HepG2 (cell line): ENCODE measurements around the gene GINS3. TPM values are rescaled to one million over a fixed set of nuclear protein-coding genes. Genes with fewer than 3 reads are reported as not detected.

Experiments
- ATAC-seq: fragments of 200-7000 bp; cut with Tn5 transposase; 3 replicates; pipeline ENCODE4 v1.9.1; 2020; ENCODE audit warnings: mild to moderate bottlenecking, moderate library complexity
- BruUV-seq: library from RNA; stranded (reverse); fragments of 400-500 nt; replicated peaks from 2 replicates; lab custom pipeline; 2021; lab: Mats Ljungman, UMichigan
- CTCF ChIA-PET: fragments of 300-600 bp; formaldehyde crosslinking; extraction: SDS; loops from one replicate; lab custom pipeline; 2021; ENCODE audit warnings: low total read pairs, inconsistent platforms, low intra/inter-chr PET ratio; lab: Yijun Ruan, JAX
- POLR2A ChIA-PET: fragments of 350-600 bp; sonication (Branson Sonifier 250); formaldehyde crosslinking; loops from one replicate; lab custom pipeline; 2020; ENCODE audit warnings: antibody characterized with exemption, inconsistent platforms; lab: Yijun Ruan, JAX
- DNase-seq: peaks from one replicate; pipeline ENCODE4 v3.0.0-alpha.2; 2015; ENCODE audit warnings: low spot score
- FAIRE-seq: peaks from 3 replicates; lab custom pipeline; 2011; peaks lifted over from hg19 to GRCh38; lab: Jason Lieb, UNC
- H2AFZ ChIP-seq: one replicate; pipeline ENCODE4 v1.6.1; 2011; ENCODE audit warnings: low read length, inconsistent platforms
- H3K27ac ChIP-seq: fragments of 300-600 bp; 3 replicates; pipeline ENCODE4 v1.8.0; 2011; ENCODE audit warnings: mixed run types, mild to moderate bottlenecking, mixed read lengths, low read length, inconsistent platforms; ENCODE audit not compliant: insufficient read depth; ENCODE audit errors: extremely low read length
- H3K27me3 ChIP-seq, 2 experiments: fragments of 200-600 bp in 1 of 2; 2 replicates in 1 of 2; 3 replicates in 1 of 2; pipeline versions ENCODE4 v1.6.0 to v1.8.0; 2011; ENCODE audit warnings: low read length in 2 of 2, mild to moderate bottlenecking in 2 of 2, moderate library complexity in 2 of 2, inconsistent platforms in 1 of 2; ENCODE audit not compliant: insufficient read depth in 2 of 2, control insufficient read depth in 1 of 2
- H3K36me3 ChIP-seq, 2 experiments: fragments of 200-600 bp in 1 of 2; replicated peaks in 1 of 2; 2 replicates in 1 of 2; 3 replicates in 1 of 2; pipeline versions ENCODE4 v1.5.1 to v1.8.0; 2011; ENCODE audit warnings: low read length in 2 of 2, inconsistent platforms in 1 of 2; ENCODE audit not compliant: insufficient read depth in 2 of 2, control insufficient read depth in 1 of 2
- H3K4me1 ChIP-seq: 2 replicates; pipeline ENCODE4 v1.5.1; 2012; ENCODE audit warnings: low read length, inconsistent platforms; ENCODE audit not compliant: insufficient read depth
- H3K4me2 ChIP-seq: 2 replicates; pipeline ENCODE4 v1.6.0; 2011; ENCODE audit warnings: low read depth, low read length, inconsistent platforms
- H3K4me3 ChIP-seq, 3 experiments: fragments of 200-600 bp in 1 of 3; sonication (generic), shearing (Covaris generic) in 1 of 3; replicated peaks in 1 of 3; 2 replicates each; pipeline ENCODE4 v1.5.1; 2011 to 2016; ENCODE audit warnings: low read length in 3 of 3, inconsistent platforms in 2 of 3, low read depth in 2 of 3, mild to moderate bottlenecking in 2 of 3, control low read depth in 1 of 3, mixed read lengths in 1 of 3; ENCODE audit not compliant: insufficient read depth in 1 of 3
- H3K79me2 ChIP-seq: one replicate; pipeline ENCODE4 v1.6.1; 2011; ENCODE audit warnings: low read length, inconsistent platforms; ENCODE audit not compliant: insufficient read depth
- H3K9ac ChIP-seq: 2 replicates; pipeline ENCODE4 v1.6.0; 2011; ENCODE audit warnings: mild to moderate bottlenecking, low read depth, low read length, inconsistent platforms; ENCODE audit not compliant: insufficient read depth
- H3K9me3 ChIP-seq: 2 replicates; pipeline ENCODE4 v1.5.1; 2012; ENCODE audit warnings: mild to moderate bottlenecking, low read length
- H4K20me1 ChIP-seq: 2 replicates; pipeline ENCODE4 v1.6.0; 2011; ENCODE audit warnings: inconsistent platforms, mild to moderate bottlenecking, low read length, moderate library complexity; ENCODE audit not compliant: insufficient read depth
- AHDC1 ChIP-seq: sonication (generic); formaldehyde crosslinking; IDR thresholded peaks from 2 replicates; pipeline ENCODE4 v1.5.1; 2020; ENCODE audit warnings: mild to moderate bottlenecking, missing genetic modification reagents, borderline replicate concordance
- FOXA1 ChIP-seq, 2 experiments: fragments of 450-650 bp in 1 of 2; sonication (generic) in 1 of 2; formaldehyde crosslinking in 1 of 2; IDR thresholded peaks; 2 replicates each; pipeline versions ENCODE4 v1.4.0 to v1.6.1; 2016 to 2020; ENCODE audit warnings: missing genetic modification reagents in 1 of 2
- GATA4 ChIP-seq: sonication (generic); IDR thresholded peaks from 2 replicates; pipeline ENCODE4 v1.6.1; 2016; ENCODE audit warnings: antibody characterized with exemption, low read depth, borderline replicate concordance
- HDAC6 ChIP-seq: fragments of 200-600 bp; sonication (generic); IDR thresholded peaks from 2 replicates; pipeline ENCODE4 v1.7.0; 2017; ENCODE audit warnings: mild to moderate bottlenecking, antibody characterized with exemption, low read length, low read depth
- ZFP62 ChIP-seq: sonication (generic); formaldehyde crosslinking; IDR thresholded peaks from 2 replicates; pipeline ENCODE4 v1.4.0; 2020; ENCODE audit warnings: missing genetic modification reagents
- ZNF121 ChIP-seq: sonication (generic); formaldehyde crosslinking; IDR thresholded peaks from 2 replicates; pipeline ENCODE4 v1.5.0; 2020; ENCODE audit warnings: mild to moderate bottlenecking, missing genetic modification reagents
- ZNF235 ChIP-seq: sonication (generic); formaldehyde crosslinking; IDR thresholded peaks from 2 replicates; pipeline ENCODE4 v1.8.1; 2023; ENCODE audit warnings: mild to moderate bottlenecking, missing genetic modification reagents, borderline replicate concordance
- ZNF337 ChIP-seq: sonication (generic); formaldehyde crosslinking; IDR thresholded peaks from 2 replicates; pipeline ENCODE4 v1.5.1; 2020; ENCODE audit warnings: missing genetic modification reagents, low read depth, mild to moderate bottlenecking, borderline replicate concordance
- ZNF451 ChIP-seq: sonication (generic); formaldehyde crosslinking; IDR thresholded peaks from 2 replicates; pipeline ENCODE4 v1.5.0; 2020; ENCODE audit warnings: mild to moderate bottlenecking, missing genetic modification reagents
- ZNF75D ChIP-seq: sonication (generic); formaldehyde crosslinking; IDR thresholded peaks from 2 replicates; pipeline ENCODE4 v1.8.1; 2023; ENCODE audit warnings: missing genetic modification reagents, mild to moderate bottlenecking, borderline replicate concordance
- ZNF770 ChIP-seq: sonication (generic); formaldehyde crosslinking; IDR thresholded peaks from 2 replicates; pipeline ENCODE4 v1.5.0; 2020; ENCODE audit warnings: mild to moderate bottlenecking, missing genetic modification reagents
- in situ Hi-C: cut with HindIII; loops from 2 replicates; pipeline ENCODE4 v1.10.0; 2017; ENCODE audit warnings: low pct_unique_long_range_greater_than_20kb; ENCODE audit not compliant: extremely low pct_ligation_motif_present
- intact Hi-C: fragments of 100-400 bp; cut with micrococcal nuclease; formaldehyde crosslinking; loops from one replicate; pipeline ENCODE4 v1.10.0; 2022; ENCODE audit not compliant: unreplicated experiment
- polyA plus RNA-seq, 8 experiments: library from polyadenylated mRNA; depleted of rRNA in 3 of 8; stranded (reverse) in 7 of 8; unstranded in 1 of 8; fragments of >200 nt; fragmentation: Illumina TruSeq in 4 of 8; extraction: Trizol in 4 of 8; gene quantifications; 2 replicates each; pipeline versions ENCODE4 v1.2.1 to v1.2.3, GENCODE V29; 2011 to 2016; ENCODE audit warnings: low read depth in 4 of 8, missing spikeins in 1 of 8, mixed read lengths in 1 of 8; ENCODE audit not compliant: insufficient read depth in 1 of 8
- total RNA-seq, 5 experiments: library from RNA; depleted of rRNA; stranded (reverse); fragments of >200 nt; fragmentation: Illumina TruSeq; extraction: Trizol; gene quantifications; 2 replicates each; pipeline ENCODE4 v1.2.3, GENCODE V29; 2016; ENCODE audit warnings: low read depth in 1 of 5

GINS3 gene
- total and polyA plus RNA-seq, 2 of the 13 experiments (the other 11 are each of a cell fraction or from before 2014, with no cell fraction given) = 6.5 to 19.3 TPM

GRCh38 chr16:58360041-58360634 is 32.1 kb upstream of the GINS3 start:
- H3K9me3 ChIP-seq = peaks cover 24% of the 10 kb centered on the region
- no TSS peak for BruUV-seq
- H3K4me1 ChIP-seq = no peaks in the 10 kb centered on the region
- ATAC-seq = no peak
- TF ChIP-seq ZNF337 (CRISPR knock-in tag) (peak; percentile 98; the same call in 1 of the 2 replicates), ZNF121 (CRISPR knock-in tag) (no peak), ZNF451 (no peak), ZNF235 (CRISPR knock-in tag) (no peak), GATA4 (no peak), FOXA1 (IDR thresholded peaks at IDR 0.05) (no peak), FOXA1 (CRISPR knock-in tag; IDR thresholded peaks at IDR 0.05) (no peak), ZFP62 (CRISPR knock-in tag) (no peak)
- H3K36me3 ChIP-seq = no peaks in the 10 kb centered on the region
- FAIRE-seq = no peak
- in situ Hi-C loops = no loop called here
- H3K4me3 ChIP-seq = no peak overlapping the region
- no peaks in the 10 kb centered on the region for H3K79me2 ChIP-seq
- no peak overlapping the region for H3K9ac ChIP-seq
- no peaks in the 10 kb centered on the region for H3K27me3 ChIP-seq
- ChIA-PET POLR2A (no interaction called here), CTCF (no interaction called here)
- H2AFZ ChIP-seq = no peak overlapping the region
- intact Hi-C loops = no loop called here
- H3K4me2 ChIP-seq = no peak overlapping the region
- no peaks in the 10 kb centered on the region for H4K20me1 ChIP-seq
- DNase-seq = no peak
- no peak overlapping the region for H3K27ac ChIP-seq

- no peaks in the 10 kb centered on the region for H3K79me2 ChIP-seq
- POLR2A ChIA-PET = no interaction called here
- H4K20me1 ChIP-seq = no peaks in the 10 kb centered on the region
- DNase-seq (no peak), FAIRE-seq (no peak), ATAC-seq (no peak)
- no peaks in the 10 kb centered on the region for H3K36me3 ChIP-seq
- BruUV-seq = no TSS peak
- no peak overlapping the region for H3K4me3 ChIP-seq
- no peak overlapping the region for H3K27ac ChIP-seq
- in situ Hi-C loops = no loop called here
- H3K9ac ChIP-seq = no peak overlapping the region
- H2AFZ ChIP-seq = no peak overlapping the region
- intact Hi-C loops = no loop called here
- CTCF ChIA-PET = no interaction called here
- H3K9me3 ChIP-seq = peaks cover 24% of the 10 kb centered on the region
- H3K4me1 ChIP-seq = no peaks in the 10 kb centered on the region
- H3K4me2 ChIP-seq = no peak overlapping the region
- H3K27me3 ChIP-seq = no peaks in the 10 kb centered on the region
- TF ChIP-seq ZNF770 (CRISPR knock-in tag) = no peak
- TF ChIP-seq HDAC6 = no peak
- no peak for TF ChIP-seq AHDC1 (CRISPR knock-in tag)
- no peak for TF ChIP-seq ZNF75D
Observed at GRCh38 chr16:58361726-58362125, 30.5 kb upstream of the GINS3 start.
